ENCODE data around the gene ENSA.
"Not testable (repeated sequence)": the region's sequence is repeated elsewhere in the genome, so short reads cannot be mapped to it uniquely, and the experiment has no call there.

GRCh38 chr1:150624134-150624533, 5.3 kb downstream of the ENSA start:
- TF ChIP-seq, protein P1, sequence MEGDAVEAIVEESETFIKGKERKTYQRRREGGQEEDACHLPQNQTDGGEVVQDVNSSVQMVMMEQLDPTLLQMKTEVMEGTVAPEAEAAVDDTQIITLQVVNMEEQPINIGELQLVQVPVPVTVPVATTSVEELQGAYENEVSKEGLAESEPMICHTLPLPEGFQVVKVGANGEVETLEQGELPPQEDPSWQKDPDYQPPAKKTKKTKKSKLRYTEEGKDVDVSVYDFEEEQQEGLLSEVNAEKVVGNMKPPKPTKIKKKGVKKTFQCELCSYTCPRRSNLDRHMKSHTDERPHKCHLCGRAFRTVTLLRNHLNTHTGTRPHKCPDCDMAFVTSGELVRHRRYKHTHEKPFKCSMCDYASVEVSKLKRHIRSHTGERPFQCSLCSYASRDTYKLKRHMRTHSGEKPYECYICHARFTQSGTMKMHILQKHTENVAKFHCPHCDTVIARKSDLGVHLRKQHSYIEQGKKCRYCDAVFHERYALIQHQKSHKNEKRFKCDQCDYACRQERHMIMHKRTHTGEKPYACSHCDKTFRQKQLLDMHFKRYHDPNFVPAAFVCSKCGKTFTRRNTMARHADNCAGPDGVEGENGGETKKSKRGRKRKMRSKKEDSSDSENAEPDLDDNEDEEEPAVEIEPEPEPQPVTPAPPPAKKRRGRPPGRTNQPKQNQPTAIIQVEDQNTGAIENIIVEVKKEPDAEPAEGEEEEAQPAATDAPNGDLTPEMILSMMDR (IDR thresholded peaks at IDR 0.05), result not testable (repeated sequence)
- not testable (repeated sequence) for TF ChIP-seq POLR2A (IDR thresholded peaks at IDR 0.05)

Data from right lobe of liver (tissue), 4 donors.